IgD-negative memory B cell (primary cell): ENCODE measurements around the gene MSH6. TPM values are rescaled to one million over a fixed set of nuclear protein-coding genes. Genes with fewer than 3 reads are reported as not detected.

Experiments used
- H3K27ac Mint-ChIP-seq, 3 donors: one replicate each; pipeline ENCODE4 v1.8.0; 2020 to 2022; ENCODE audit warnings: mild to moderate bottlenecking in 3 of 3, mixed read lengths in 3 of 3, moderate library complexity in 1 of 3
- H3K27me3 Mint-ChIP-seq: one replicate; pipeline ENCODE4 v1.8.0; 2021; ENCODE audit warnings: mixed read lengths
- H3K36me3 Mint-ChIP-seq: one replicate; pipeline ENCODE4 v1.8.0; 2020; ENCODE audit warnings: mild to moderate bottlenecking, mixed read lengths
- H3K4me1 Mint-ChIP-seq, 3 donors: one replicate each; pipeline ENCODE4 v1.8.0; 2020 to 2022; ENCODE audit warnings: mixed read lengths in 3 of 3, mild to moderate bottlenecking in 1 of 3
- H3K4me3 Mint-ChIP-seq, 4 donors: one replicate each; pipeline ENCODE4 v1.8.0; 2020 to 2022; ENCODE audit warnings: mild to moderate bottlenecking in 4 of 4, mixed read lengths in 4 of 4, moderate library complexity in 3 of 4
- H3K9me3 Mint-ChIP-seq, 3 donors: one replicate each; pipeline ENCODE4 v1.8.0; 2020 to 2021; ENCODE audit warnings: mixed read lengths in 3 of 3, mild to moderate bottlenecking in 1 of 3
- polyA plus RNA-seq: library from polyadenylated mRNA; unstranded; fragments of 300-500 nt; fragmentation: Illumina TruSeq; gene quantifications from one replicate; pipeline ENCODE4 v1.2.3, GENCODE V29; 2021

The MSH6 gene
- polyA plus RNA-seq, 1 donor from 2014 or later = 22.7 TPM

DNA sequence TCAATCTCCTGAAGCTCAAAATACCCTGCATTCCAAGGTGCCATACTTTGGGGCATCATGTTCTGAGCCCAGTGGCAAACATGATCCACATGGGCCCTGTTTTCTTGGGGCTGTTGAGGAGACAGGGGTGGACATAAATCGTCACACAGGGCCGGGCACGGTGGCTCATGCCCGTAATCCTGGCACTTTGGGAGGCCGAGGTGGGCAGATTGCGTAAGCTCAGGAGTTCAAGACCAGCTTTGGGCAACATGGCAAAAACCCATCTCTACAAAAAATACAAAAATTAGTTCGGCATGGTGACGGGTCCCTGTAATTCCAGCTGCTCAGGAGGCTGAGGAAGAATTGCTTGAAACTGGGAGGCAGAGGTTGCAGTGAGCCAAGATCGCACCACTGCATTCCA lies 13.6 kb upstream of the MSH6 start:
- Mint-ChIP-seq H3K9me3 (peaks cover 0 to 2% (median 0%) of the 10 kb centered on the region in 3 donors), H3K27ac (no peak overlapping the region), H3K4me3 (no peak overlapping the region), H3K4me1 (peaks cover 2 to 7% (median 4%) of the 10 kb centered on the region in 3 donors), H3K36me3 (peaks cover 2% of the 10 kb centered on the region), H3K27me3 (peaks cover 3% of the 10 kb centered on the region)

DNA sequence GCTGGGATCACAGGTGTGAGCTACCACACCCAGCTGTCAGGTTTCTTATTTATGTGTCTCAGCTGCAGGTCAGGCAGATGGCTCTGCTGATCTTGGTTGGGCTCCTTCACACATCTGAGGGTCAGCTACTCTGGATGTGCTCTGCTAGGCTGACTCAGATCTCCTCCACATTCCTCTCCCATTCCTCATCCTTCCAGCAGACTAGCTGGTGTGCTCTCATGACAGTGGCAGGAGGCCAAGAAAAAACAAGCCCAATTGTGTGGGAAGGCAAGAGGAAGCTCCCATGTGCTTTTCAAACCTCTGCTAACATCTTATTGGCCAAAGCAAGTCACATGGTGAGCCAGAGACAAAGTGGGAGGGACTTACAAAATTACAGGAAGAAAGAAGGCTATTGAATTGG lies 11.7 kb upstream of the MSH6 start:
- H3K36me3 Mint-ChIP-seq = peaks cover 2% of the 10 kb centered on the region
- H3K27ac Mint-ChIP-seq = no peak overlapping the region
- peaks cover 2 to 4% (median 4%) of the 10 kb centered on the region in 3 donors for H3K4me1 Mint-ChIP-seq
- H3K27me3 Mint-ChIP-seq = peaks cover 3% of the 10 kb centered on the region
- H3K4me3 Mint-ChIP-seq = no peak overlapping the region
- peaks cover 0 to 2% (median 0%) of the 10 kb centered on the region in 3 donors for H3K9me3 Mint-ChIP-seq

DNA sequence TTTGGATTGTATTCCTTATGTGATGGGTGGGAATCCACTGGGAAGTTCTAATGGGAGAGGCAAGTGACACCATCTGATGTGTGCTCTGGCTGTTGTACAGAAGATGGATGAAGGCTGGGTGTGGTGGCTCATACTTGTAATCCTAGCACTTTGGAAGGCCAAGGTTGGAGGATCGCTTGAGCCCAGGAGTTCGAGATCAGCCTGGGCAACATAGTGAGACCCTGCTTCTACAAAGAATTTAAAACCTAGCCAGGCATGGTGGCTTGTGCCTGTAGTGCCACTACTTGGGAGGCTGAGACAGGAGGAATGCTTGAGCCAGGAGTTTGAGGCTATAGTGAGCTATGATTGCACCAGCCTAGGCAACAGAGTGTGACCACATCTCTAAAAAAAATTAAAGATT lies 10.6 kb upstream of the MSH6 start:
- Mint-ChIP-seq H3K9me3 (peaks cover 0 to 2% (median 0%) of the 10 kb centered on the region in 3 donors), H3K4me3 (no peak overlapping the region), H3K4me1 (peaks cover 2 to 4% (median 4%) of the 10 kb centered on the region in 3 donors), H3K27me3 (peaks cover 3% of the 10 kb centered on the region), H3K27ac (peak overlapping the region in 1 of 3 donors; percentile 67), H3K36me3 (peaks cover 2% of the 10 kb centered on the region)

DNA sequence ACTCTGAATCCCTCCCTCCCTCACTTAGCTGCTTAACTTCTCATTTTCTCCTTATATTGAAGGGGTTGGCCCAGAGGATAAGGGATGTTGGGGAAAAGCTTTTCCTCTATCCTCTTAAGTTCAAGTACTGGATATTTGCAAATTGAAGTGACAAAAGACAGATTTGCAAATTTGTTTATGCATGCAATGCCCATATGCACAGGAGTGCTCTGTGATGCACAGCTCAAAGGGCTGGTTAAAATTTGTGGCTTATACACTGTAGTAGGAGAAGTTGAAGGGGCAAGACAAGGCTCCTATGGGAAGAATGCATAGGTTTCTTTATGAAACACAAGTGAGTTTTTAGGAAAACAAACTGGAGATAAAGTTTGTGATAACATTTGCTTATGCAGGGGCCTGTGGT lies 8.4 kb upstream of the MSH6 start:
- Mint-ChIP-seq H3K27me3 (peaks cover 1% of the 10 kb centered on the region), H3K4me3 (no peak overlapping the region), H3K9me3 (no peaks in the 10 kb centered on the region), H3K4me1 (peaks cover 0 to 1% (median 0%) of the 10 kb centered on the region in 3 donors), H3K27ac (no peak overlapping the region), H3K36me3 (peaks cover 2% of the 10 kb centered on the region)

DNA sequence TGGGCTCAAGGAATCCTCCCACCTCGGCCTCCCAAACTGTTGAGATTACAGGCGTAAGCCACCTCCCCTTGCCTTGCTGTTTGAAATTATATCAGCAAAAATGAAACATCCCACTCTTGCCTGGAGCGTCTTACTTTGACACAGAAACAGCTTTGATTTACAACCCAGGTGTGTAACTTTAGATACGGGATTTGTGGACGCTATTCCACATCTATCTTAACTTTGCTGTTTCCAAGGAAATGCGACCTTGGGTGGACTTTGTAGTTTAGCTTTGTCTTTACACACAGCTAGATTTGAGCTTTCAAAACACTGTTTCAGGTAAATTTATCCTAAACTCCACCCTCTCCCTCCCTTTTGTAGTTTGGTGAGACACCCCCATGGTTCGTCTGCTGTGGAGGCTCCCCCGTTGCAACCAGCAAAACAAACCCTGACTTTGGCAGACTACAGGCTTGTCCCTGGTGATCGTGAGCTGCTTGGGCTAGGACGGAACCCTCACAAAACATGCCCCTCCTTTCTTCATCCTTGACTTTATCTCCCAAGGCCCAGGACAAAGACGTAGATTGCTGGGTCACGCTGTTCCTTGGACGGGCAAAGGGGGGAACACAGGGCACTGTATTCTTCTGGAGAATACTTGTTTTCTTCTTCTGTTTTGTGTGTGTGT lies 5.5 kb upstream of the MSH6 start:
- Mint-ChIP-seq H3K27me3 (peaks cover 1% of the 10 kb centered on the region), H3K36me3 (no peaks in the 10 kb centered on the region), H3K27ac (no peak overlapping the region), H3K4me3 (no peak overlapping the region), H3K9me3 (no peaks in the 10 kb centered on the region), H3K4me1 (peaks cover 0 to 1% (median 0%) of the 10 kb centered on the region in 3 donors)

DNA sequence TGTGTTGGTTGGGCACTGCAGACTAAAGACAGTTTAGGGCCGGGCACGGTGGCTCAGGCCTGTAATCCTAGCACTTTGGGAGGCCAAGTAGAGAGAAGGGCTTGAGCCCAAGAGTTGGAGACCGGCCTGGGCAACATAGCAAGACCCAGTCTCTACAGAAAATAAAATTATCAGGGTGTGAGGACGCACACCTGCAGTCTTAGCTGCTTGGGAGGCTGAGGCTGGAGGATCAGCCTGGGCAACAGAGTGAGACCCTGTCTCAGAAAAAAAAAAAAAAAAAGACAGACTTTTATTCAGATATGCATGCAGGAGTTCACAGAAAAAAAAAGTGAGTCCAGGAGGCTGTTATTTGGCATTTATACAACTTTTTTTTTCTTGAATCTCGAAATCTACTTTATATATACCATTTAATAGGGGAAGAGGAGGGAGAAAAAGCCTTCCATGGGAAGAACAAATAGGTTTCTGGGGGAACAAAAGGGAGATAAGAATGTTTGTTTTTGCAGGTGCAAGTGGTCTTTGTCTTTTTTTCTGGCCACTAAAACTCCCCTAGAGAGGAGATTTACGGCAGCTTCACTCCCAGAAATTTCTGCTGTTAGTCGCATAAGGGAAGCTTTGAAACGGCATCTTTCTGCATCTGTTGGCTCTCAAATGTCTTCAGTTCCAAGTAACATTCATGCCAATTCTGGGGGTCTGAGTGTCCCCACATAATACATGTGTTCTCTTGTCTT lies 4.1 kb upstream of the MSH6 start:
- Mint-ChIP-seq H3K4me1 (peaks cover 0 to 1% (median 1%) of the 10 kb centered on the region in 3 donors), H3K36me3 (no peaks in the 10 kb centered on the region), H3K27me3 (no peaks in the 10 kb centered on the region), H3K4me3 (peak overlapping the region in 1 of 4 donors; percentile 78), H3K27ac (peak overlapping the region in 1 of 3 donors; percentile 35), H3K9me3 (no peaks in the 10 kb centered on the region)

DNA sequence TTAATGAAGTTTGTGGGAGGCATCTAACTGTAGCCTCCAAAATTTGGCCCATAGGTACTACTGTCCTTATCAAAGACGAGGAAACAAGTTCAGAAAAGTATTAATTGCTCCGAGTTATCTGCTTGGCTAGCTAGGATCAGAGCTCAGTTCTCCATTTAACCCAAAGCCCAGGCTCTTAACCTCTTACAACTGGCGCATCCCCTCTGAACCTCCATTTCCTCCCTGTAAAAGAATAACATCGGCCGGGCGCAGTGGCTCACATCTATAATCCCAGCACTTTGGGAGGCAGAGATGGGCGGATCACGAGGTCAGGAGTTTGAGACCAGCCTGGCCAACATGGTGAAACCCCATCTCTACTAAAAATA lies 3.5 kb upstream of the MSH6 start:
- H3K36me3 Mint-ChIP-seq = no peaks in the 10 kb centered on the region
- no peaks in the 10 kb centered on the region for H3K27me3 Mint-ChIP-seq
- H3K4me1 Mint-ChIP-seq = peaks cover 0 to 5% (median 1%) of the 10 kb centered on the region in 3 donors
- peak overlapping the region in 1 of 4 donors; percentile 78 for H3K4me3 Mint-ChIP-seq
- peak overlapping the region in 1 of 3 donors; percentile 35 for H3K27ac Mint-ChIP-seq
- H3K9me3 Mint-ChIP-seq = no peaks in the 10 kb centered on the region

DNA sequence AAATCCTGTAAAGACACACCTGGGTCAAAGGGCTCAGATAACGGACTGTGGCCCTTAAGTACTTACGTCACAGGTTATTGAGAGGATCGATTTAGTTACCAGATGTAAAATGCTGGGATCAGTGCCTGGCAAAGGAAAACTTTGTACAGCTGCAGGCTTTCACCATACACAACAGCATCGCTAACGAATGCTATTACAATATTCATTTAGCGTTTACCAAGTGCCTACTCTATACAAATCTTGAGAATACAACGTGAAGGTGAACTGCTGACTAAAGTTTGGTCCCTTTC lies 619 bp upstream of the MSH6 start:
- Mint-ChIP-seq H3K27me3 (no peaks in the 10 kb centered on the region), H3K27ac (peak overlapping the region; percentile 39 to 83 (median 67)), H3K4me3 (peak overlapping the region; percentile 85 to 93 (median 92)), H3K9me3 (no peaks in the 10 kb centered on the region), H3K4me1 (peaks cover 8 to 17% (median 14%) of the 10 kb centered on the region in 3 donors), H3K36me3 (no peaks in the 10 kb centered on the region)

DNA sequence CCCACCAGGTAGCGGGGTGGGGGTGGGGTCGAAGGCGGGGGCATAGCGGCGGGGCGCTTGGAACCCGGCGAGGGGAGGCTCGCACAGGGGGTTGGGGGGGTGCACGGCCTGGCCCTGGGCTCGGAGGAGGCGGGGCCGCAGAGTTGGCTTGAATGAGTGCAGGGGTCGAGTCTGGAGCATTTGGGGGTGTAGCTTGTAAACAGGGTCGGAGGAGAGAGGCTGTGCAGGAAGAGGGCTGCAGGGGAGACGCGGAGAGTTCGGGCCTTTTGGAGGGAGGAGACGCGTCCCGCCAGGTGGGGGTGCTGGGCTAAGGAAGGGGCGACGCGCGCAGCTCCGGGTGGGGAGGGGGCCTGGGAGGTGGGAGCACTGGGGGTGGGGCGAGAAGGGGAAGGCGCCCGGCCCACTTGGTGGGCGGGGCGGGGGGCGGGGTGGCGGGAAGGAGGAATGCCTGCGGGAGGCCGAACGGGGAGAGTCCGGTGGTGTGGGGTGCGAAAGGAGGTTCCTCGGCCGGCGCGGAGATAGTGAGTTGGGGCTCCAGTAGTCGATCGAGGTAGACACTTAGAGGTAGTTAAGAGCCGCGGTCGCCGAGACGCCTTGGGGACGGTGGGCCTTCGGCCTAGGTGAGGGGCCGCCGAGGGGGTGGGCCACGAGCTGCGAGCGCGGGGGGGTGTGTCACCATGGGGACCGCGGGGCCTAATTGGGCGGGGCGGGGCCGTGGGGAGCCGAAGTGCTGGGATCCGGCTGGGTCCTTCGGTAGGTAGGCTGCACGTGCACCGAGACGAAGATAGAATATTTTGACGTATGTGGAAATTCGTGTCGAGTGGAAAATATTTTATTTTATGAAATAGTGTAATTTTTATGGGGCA lies 774 bp downstream of the MSH6 start:
- peaks cover 8 to 17% (median 16%) of the 10 kb centered on the region in 3 donors for H3K4me1 Mint-ChIP-seq

DNA sequence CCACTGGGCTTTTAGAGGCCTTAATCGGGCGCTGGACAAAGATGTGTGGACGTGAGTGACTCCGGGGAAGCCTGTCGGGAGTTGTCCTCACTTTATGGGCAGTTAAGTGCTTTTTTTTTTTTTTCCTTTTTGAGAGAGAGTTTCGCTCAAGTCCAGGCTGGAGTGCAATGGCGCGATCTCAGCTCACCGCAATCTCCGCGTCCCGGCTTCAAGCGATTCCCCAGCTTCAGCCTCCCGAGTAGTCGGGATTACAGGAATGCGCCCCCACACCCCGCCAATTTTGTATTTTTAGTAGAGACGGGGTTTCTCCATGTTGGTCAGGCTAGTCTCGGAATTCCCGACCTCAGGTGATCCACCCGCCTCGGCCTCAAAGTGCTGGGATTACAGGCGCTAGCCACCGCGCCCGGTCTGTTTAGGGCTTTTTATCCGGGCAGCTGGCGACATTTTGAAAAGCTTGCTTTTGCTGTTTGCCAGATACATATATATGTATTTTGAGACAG lies 1.5 kb downstream of the MSH6 start:
- peaks cover 8 to 17% (median 16%) of the 10 kb centered on the region in 3 donors for H3K4me1 Mint-ChIP-seq
- no peaks in the 10 kb centered on the region for H3K27me3 Mint-ChIP-seq
- H3K9me3 Mint-ChIP-seq = no peaks in the 10 kb centered on the region
- H3K27ac Mint-ChIP-seq = peak overlapping the region; percentile 13 to 89 (median 83)
- peak overlapping the region; percentile 87 to 97 (median 94) for H3K4me3 Mint-ChIP-seq
- no peaks in the 10 kb centered on the region for H3K36me3 Mint-ChIP-seq

More for the DNA sequence above, 774 bp downstream of the MSH6 start:
- no peaks in the 10 kb centered on the region for H3K9me3 Mint-ChIP-seq
- H3K4me3 Mint-ChIP-seq = peak overlapping the region; percentile 87 to 97 (median 94)
- no peaks in the 10 kb centered on the region for H3K36me3 Mint-ChIP-seq
- H3K27ac Mint-ChIP-seq = peak overlapping the region; percentile 77 to 94 (median 83)
- H3K27me3 Mint-ChIP-seq = no peaks in the 10 kb centered on the region

DNA sequence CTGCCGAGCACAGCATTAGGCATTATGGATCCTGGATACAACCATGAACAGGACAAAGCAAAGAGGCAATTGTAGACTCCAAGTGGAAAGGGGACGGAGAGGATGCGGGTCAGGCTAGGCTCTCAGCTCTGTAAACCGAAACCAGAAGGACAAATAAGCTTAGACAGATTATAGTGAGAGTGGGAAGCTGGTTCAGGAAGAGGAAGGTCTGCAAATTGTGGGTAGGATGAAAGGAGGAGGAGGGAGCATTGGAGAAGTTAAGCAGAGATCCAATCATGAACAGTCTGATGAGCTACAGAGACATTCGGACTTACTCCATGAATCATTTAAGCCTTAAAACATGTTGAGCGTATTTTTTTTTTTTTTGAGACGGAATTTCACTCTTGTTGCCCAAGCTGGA lies 3.0 kb downstream of the MSH6 start:
- Mint-ChIP-seq H3K4me3 (peak overlapping the region in 3 of 4 donors; percentile 36 to 96 (median 92)), H3K27me3 (no peaks in the 10 kb centered on the region), H3K9me3 (no peaks in the 10 kb centered on the region), H3K4me1 (peaks cover 8 to 17% (median 16%) of the 10 kb centered on the region in 3 donors), H3K27ac (peak overlapping the region; percentile 43 to 80 (median 49)), H3K36me3 (no peaks in the 10 kb centered on the region)

DNA sequence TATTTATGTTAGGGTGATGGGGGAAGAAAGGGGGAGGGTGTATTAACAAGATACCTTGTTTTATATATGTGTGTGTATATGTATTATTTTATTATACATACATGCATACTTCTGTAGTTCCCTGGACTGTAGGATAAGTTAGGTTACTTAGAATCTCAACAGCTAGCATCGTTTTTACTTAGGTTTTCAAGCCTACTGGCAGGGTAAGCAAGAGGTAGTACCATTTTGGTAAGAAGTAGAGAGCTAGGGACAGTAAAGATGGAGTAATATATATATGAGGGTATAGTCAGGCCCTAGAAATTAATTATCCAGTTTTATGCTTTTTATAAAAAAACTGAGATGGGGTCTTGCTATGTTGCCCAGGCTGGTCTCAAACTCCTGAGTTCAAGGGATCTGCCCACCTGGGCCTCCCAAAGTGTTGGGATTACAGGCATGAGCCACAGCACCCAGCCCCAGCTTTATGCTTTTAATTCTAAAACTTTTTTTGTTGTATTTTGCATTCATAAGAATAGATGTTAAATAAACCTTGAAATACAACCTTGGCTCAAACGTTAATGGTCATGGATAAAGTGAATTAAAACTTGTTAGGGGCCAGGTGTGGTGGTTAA lies 13.2 kb downstream of the MSH6 start:
- no peak overlapping the region for H3K4me3 Mint-ChIP-seq
- peaks cover 0 to 2% (median 2%) of the 10 kb centered on the region in 3 donors for H3K4me1 Mint-ChIP-seq
- no peaks in the 10 kb centered on the region for H3K27me3 Mint-ChIP-seq
- H3K36me3 Mint-ChIP-seq = peaks cover 10% of the 10 kb centered on the region
- H3K27ac Mint-ChIP-seq = peak overlapping the region in 1 of 3 donors; percentile 20
- no peaks in the 10 kb centered on the region for H3K9me3 Mint-ChIP-seq

DNA sequence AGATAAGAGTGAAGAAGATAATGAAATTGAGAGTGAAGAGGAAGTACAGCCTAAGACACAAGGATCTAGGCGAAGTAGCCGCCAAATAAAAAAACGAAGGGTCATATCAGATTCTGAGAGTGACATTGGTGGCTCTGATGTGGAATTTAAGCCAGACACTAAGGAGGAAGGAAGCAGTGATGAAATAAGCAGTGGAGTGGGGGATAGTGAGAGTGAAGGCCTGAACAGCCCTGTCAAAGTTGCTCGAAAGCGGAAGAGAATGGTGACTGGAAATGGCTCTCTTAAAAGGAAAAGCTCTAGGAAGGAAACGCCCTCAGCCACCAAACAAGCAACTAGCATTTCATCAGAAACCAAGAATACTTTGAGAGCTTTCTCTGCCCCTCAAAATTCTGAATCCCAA lies 15.7 kb downstream of the MSH6 start:
- no peaks in the 10 kb centered on the region for H3K27me3 Mint-ChIP-seq
- peaks cover 0 to 7% (median 3%) of the 10 kb centered on the region in 3 donors for H3K9me3 Mint-ChIP-seq
- H3K36me3 Mint-ChIP-seq = peaks cover 18% of the 10 kb centered on the region
- H3K4me3 Mint-ChIP-seq = peak overlapping the region in 1 of 4 donors; percentile 1
- peak overlapping the region in 2 of 3 donors; percentile 3 to 49 for H3K27ac Mint-ChIP-seq
- peaks cover 2 to 4% (median 2%) of the 10 kb centered on the region in 3 donors for H3K4me1 Mint-ChIP-seq

DNA sequence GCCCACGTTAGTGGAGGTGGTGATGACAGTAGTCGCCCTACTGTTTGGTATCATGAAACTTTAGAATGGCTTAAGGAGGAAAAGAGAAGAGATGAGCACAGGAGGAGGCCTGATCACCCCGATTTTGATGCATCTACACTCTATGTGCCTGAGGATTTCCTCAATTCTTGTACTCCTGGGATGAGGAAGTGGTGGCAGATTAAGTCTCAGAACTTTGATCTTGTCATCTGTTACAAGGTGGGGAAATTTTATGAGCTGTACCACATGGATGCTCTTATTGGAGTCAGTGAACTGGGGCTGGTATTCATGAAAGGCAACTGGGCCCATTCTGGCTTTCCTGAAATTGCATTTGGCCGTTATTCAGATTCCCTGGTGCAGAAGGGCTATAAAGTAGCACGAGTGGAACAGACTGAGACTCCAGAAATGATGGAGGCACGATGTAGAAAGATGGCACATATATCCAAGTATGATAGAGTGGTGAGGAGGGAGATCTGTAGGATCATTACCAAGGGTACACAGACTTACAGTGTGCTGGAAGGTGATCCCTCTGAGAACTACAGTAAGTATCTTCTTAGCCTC lies 16.2 kb downstream of the MSH6 start:
- Mint-ChIP-seq H3K27ac (no peak overlapping the region), H3K36me3 (peaks cover 21% of the 10 kb centered on the region), H3K4me1 (peaks cover 2 to 4% (median 2%) of the 10 kb centered on the region in 3 donors), H3K27me3 (no peaks in the 10 kb centered on the region), H3K9me3 (peaks cover 0 to 11% (median 3%) of the 10 kb centered on the region in 3 donors), H3K4me3 (no peak overlapping the region)
